Activated CD8-positive, alpha-beta T cell treated with anti-CD3 and anti-CD28 coated beads, Interleukin-2, amount 10 ng/mL, durations not matched to agents 7 days and 5 days (primary cell): ENCODE data around the gene ARL2. TPM values are rescaled to one million over a fixed set of nuclear protein-coding genes. Genes with fewer than 3 reads are reported as not detected.
A peak's percentile ranks its signal among the peaks of the same experiment; 100 is the strongest.
"Not testable (repeated sequence)": the region's sequence is repeated elsewhere in the genome, so short reads cannot be mapped to it uniquely, and the experiment has no call there.

Experiments used
- ATAC-seq: fragments of 150-1000 bp; cut with Tn5 transposase; one replicate; pipeline ENCODE4 v1.10.0; 2021; ENCODE audit warnings: moderate library complexity
- CTCF ChIA-PET: fragments of 350-600 bp; sonication (Branson Sonifier 250); formaldehyde crosslinking; loops from one replicate; lab custom pipeline; 2021; ENCODE audit warnings: antibody characterized with exemption; lab: Charles Lee
- POLR2A ChIA-PET: fragments of 350-600 bp; sonication (Branson Sonifier 250); formaldehyde crosslinking; loops from one replicate; lab custom pipeline; 2021; ENCODE audit warnings: antibody characterized with exemption; lab: Charles Lee
- DNase-seq: peaks from one replicate; pipeline ENCODE4 v3.0.0-alpha.2; 2020
- H3K27ac Mint-ChIP-seq: one replicate; pipeline ENCODE4 v1.8.0; 2021; ENCODE audit warnings: mild to moderate bottlenecking, mixed read lengths
- H3K27me3 Mint-ChIP-seq: one replicate; pipeline ENCODE4 v1.8.0; 2021; ENCODE audit warnings: low read depth, mixed read lengths
- H3K36me3 Mint-ChIP-seq: one replicate; pipeline ENCODE4 v1.8.0; 2021; ENCODE audit warnings: low read depth, mixed read lengths
- H3K4me1 Mint-ChIP-seq: one replicate; pipeline ENCODE4 v1.8.0; 2021; ENCODE audit warnings: low read depth, mixed read lengths
- H3K4me3 Mint-ChIP-seq: one replicate; pipeline ENCODE4 v1.8.0; 2021; ENCODE audit warnings: mild to moderate bottlenecking, mixed read lengths
- H3K9me3 Mint-ChIP-seq: one replicate; pipeline ENCODE4 v1.8.0; 2022; ENCODE audit warnings: mixed read lengths; ENCODE audit not compliant: insufficient read depth
- total RNA-seq, 2 experiments: library from RNA; stranded (reverse); gene quantifications; one replicate each; pipeline ENCODE4 v1.2.3, GENCODE V29; 2021

The ARL2 gene
- total RNA-seq, 2 experiments from 2014 or later, result 69.1 to 79.2 TPM

DNA sequence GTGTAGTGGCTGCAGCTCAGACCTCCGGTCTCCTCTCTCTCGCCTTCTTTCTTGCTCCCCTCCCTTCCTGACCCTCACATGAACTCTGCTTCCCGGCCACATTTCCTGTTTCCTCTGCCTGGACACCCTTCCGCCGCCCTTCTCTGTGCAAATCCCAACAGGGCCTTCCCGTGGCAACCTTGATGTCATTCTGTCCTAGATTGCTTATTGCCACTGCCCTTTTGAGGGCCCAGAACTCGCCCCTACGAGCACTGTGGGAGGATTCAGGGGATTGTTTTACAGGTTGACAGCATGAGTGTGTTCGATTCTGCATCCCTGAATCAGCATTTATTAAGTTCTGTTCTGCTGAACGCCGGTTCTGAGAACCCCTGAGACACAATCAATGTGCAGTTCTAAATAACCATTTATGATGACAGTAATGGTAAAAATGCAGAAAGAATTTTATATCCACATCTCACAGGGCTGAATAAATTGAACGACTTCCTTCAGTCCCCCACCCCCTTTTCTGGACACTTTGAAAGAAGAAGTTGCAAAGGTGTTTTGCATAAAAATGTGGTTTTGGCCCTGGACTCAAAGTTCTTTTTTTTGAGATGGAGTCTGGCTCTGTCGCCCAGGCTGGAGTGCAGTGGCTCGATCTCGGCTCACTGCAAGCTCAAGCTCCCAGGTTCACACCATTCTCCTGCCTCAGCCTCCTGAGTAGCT lies 23.6 kb upstream of the ARL2 start:
- Mint-ChIP-seq H3K4me3 (no peak overlapping the region), H3K36me3 (no peaks in the 10 kb centered on the region), H3K27me3 (peaks cover 2% of the 10 kb centered on the region), H3K27ac (peak overlapping the region; percentile 15), H3K4me1 (peaks cover 13% of the 10 kb centered on the region), H3K9me3 (no peaks in the 10 kb centered on the region)
- ChIA-PET CTCF (interaction anchor here (1.3 kb wide), 1 partner anchor 23 kb away, joined by 3 read pairs; no protein-coding TSS in a partner anchor), POLR2A (no interaction called here)
- ATAC-seq, result no peak
- DNase-seq, result no peak

DNA sequence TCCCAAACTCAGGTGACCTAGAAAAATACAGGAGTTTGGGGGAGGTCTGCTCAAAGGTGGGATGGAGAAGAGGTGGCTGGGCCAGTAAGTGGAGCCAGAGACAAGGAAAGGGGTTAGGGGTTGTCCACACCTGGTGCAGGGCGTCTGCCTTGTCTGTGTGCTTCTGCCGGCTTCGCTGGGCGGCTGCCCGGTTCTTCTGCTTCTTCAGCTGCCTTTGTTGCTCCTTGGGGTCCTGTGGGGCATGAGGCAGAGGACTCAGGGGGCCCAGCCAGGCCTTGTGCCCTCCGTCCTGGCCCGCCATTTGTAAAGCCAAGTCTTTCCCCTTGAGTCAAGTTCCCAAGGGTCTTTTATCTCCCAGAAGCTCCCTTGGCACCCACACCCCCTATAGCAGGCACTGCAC lies 19.6 kb upstream of the ARL2 start:
- Mint-ChIP-seq H3K4me1 (peaks cover 38% of the 10 kb centered on the region), H3K27ac (no peak overlapping the region), H3K4me3 (no peak overlapping the region), H3K27me3 (peaks cover 2% of the 10 kb centered on the region), H3K36me3 (no peaks in the 10 kb centered on the region), H3K9me3 (no peaks in the 10 kb centered on the region)
- DNase-seq, result no peak
- CTCF ChIA-PET, result interaction anchor here (1.1 to 2.0 kb wide), 2 partner anchors 18 to 20 kb away, joined by 3 to 6 read pairs; partner anchors contain the start of gene ARL2
- no peak for ATAC-seq
- POLR2A ChIA-PET, result no interaction called here

GRCh38 chr11:64996327-64996709 lies 17.6 kb upstream of the ARL2 start:
- Mint-ChIP-seq H3K4me3 (peak overlapping the region; percentile 46), H3K36me3 (no peaks in the 10 kb centered on the region), H3K9me3 (no peaks in the 10 kb centered on the region), H3K27ac (peak overlapping the region; percentile 79), H3K27me3 (peaks cover 2% of the 10 kb centered on the region), H3K4me1 (peaks cover 33% of the 10 kb centered on the region)
- DNase-seq, result no peak
- ATAC-seq, result no peak
- ChIA-PET CTCF (interaction anchor here (0.7 to 2.0 kb wide), 9 partner anchors 12 to 152 kb away, joined by 3 to 7 read pairs (median 4); partner anchors contain the start of genes ARL2 and PPP2R5B), POLR2A (interaction anchor here (0.7 kb wide), 1 partner anchor 80 kb away, joined by 3 read pairs; no protein-coding TSS in a partner anchor)

DNA sequence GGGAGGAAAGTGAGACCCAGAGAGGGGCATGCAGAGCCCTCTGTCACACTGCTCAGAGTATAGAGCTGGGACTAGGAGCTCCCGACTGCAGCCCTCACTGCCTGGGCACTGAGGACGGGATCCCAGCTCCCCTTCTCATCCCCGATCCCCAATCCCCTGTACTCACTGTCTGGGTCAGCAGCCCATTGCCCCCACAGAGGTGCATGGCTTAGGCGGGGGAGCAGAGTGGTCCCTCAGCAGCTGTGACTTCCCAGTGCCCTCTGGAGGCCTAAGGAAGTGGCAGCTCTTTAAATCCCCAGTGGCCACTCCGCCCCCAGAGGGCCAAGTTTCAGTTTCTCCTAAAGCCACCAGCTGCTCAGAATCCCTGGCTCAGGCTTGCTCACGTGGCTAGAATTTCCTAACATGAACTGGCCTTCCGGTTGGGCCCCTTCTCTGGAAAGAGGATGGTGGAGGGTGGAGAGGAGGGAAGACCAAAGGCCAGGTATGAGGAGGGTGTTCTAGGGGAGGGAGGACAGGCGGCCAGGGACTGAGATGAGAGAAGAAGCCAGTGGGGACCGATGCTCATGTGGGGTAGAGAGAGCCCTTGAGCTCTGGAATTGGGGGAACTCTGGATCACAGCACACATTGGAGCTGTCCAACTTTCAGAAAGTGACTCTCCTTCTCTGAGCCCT lies 17.1 kb upstream of the ARL2 start, which contains the start of gene BATF2:
BATF2 (minus strand) TSS at position 262 of the 671 bp plus-strand sequence; CDS start at position 205, 57 bp downstream.
- H3K27me3 Mint-ChIP-seq, result peaks cover 2% of the 10 kb centered on the region
- no peaks in the 10 kb centered on the region for H3K36me3 Mint-ChIP-seq
- ChIA-PET POLR2A (interaction anchor here (0.7 kb wide), 1 partner anchor 79 kb away, joined by 3 read pairs; no protein-coding TSS in a partner anchor), CTCF (interaction anchor here (0.7 to 1.3 kb wide), 9 partner anchors 11 to 153 kb away, joined by 3 to 7 read pairs (median 3); partner anchors contain the start of gene PPP2R5B)
- no peaks in the 10 kb centered on the region for H3K9me3 Mint-ChIP-seq
- peaks cover 33% of the 10 kb centered on the region for H3K4me1 Mint-ChIP-seq
- H3K4me3 Mint-ChIP-seq, result peak within 1 kb of the TSS; percentile 46
- DNase-seq, result peak; percentile 41
- ATAC-seq, result peak; percentile 67
- peak within 1 kb of the TSS; percentile 79 for H3K27ac Mint-ChIP-seq

- Mint-ChIP-seq H3K27ac (peak overlapping the region; percentile 83), H3K27me3 (no peaks in the 10 kb centered on the region), H3K36me3 (no peaks in the 10 kb centered on the region), H3K4me3 (peak overlapping the region; percentile 47), H3K4me1 (peaks cover 33% of the 10 kb centered on the region), H3K9me3 (no peaks in the 10 kb centered on the region)
- CTCF ChIA-PET, result interaction anchor here (1.2 to 1.6 kb wide), 4 partner anchors 15 to 150 kb away, joined by 3 to 9 read pairs (median 6); partner anchors contain the start of genes ARL2 and ZNHIT2
- POLR2A ChIA-PET, result interaction anchor here (1.5 kb wide), 1 partner anchor 137 kb away, joined by 4 read pairs; no protein-coding TSS in a partner anchor
- ATAC-seq (peak; percentile 43), DNase-seq (peak; percentile 36)
Measured at GRCh38 chr11:64998141-64998540, 15.8 kb upstream of the ARL2 start.

DNA sequence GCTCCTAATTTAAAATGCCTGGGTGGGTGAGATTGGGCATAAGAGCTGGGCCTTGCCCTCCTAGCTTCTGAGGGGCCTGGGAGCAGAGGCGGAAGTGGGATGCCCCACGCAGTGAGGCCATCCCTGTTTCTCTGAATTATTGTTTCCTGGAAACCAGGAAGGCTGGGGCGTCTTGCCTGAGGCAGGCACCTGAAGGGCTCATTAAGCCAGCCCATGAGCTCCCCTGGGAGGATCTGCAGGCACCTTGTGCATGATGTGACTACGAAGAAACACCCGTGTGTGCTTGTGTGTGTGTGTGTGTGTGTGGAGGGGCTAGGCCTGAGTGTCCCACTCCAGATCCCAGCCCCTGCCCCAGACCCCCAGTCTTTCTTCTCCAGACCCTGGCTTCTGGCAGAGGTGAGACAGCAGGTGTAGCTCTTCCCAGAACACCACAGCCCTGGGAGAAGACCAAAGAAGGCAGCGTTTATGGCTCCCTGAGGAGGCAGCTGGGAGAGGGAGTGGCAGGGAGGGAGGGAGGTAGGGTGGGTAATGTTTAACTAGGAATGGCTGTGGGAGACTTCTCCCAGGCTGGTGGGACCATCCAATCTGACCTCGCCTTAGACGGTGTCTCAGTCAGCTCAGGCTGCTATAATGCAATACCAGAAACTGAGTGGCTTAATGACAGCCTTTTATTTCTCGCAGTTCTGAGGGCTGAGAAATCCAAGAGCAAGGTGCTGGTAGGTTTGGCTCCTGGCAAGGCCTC lies 15.1 kb upstream of the ARL2 start:
- peak overlapping the region; percentile 83 for H3K27ac Mint-ChIP-seq
- ChIA-PET POLR2A (interaction anchor here (1.5 kb wide), 1 partner anchor 136 kb away, joined by 4 read pairs; no protein-coding TSS in a partner anchor), CTCF (interaction anchor here (0.6 to 1.6 kb wide), 6 partner anchors 14 to 151 kb away, joined by 3 to 9 read pairs (median 4); partner anchors contain the start of genes ARL2 and ZNHIT2)
- H3K27me3 Mint-ChIP-seq, result no peaks in the 10 kb centered on the region
- no peak for DNase-seq
- no peaks in the 10 kb centered on the region for H3K36me3 Mint-ChIP-seq
- H3K4me3 Mint-ChIP-seq, result peak overlapping the region; percentile 47
- peak; percentile 45 for ATAC-seq
- peaks cover 33% of the 10 kb centered on the region for H3K4me1 Mint-ChIP-seq
- H3K9me3 Mint-ChIP-seq, result no peaks in the 10 kb centered on the region

DNA sequence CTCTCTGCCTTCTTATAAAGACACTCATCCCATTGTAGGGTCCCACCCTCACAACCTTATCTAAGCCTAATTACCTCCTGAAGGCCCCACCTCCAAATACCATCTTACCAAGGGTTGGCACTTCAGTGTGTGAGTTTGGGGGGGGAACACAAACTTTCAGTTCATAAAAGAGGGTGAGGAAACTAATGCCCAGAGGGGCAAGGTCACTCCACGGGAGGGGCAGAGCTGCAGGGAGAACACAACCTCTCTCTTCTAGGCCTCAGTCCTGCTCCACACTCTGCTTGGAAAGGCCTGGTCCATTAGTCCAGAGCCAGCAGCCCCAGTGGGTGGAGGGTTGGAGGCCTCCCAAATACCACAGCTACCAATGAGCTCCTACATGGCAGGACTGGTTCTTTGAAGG lies 14.5 kb upstream of the ARL2 start:
- Mint-ChIP-seq H3K4me3 (no peak overlapping the region), H3K27ac (peak overlapping the region; percentile 83), H3K4me1 (peaks cover 33% of the 10 kb centered on the region), H3K9me3 (no peaks in the 10 kb centered on the region), H3K27me3 (no peaks in the 10 kb centered on the region), H3K36me3 (no peaks in the 10 kb centered on the region)
- ChIA-PET CTCF (interaction anchor here (1.3 kb wide), 2 partner anchors 13 to 33 kb away, joined by 3 to 7 read pairs; no protein-coding TSS in a partner anchor), POLR2A (interaction anchor here (1.5 kb wide), 1 partner anchor 136 kb away, joined by 4 read pairs; no protein-coding TSS in a partner anchor)
- ATAC-seq, result no peak
- DNase-seq, result no peak

GRCh38 chr11:65002706-65003105 lies 11.3 kb upstream of the ARL2 start:
- ChIA-PET CTCF (interaction anchor here (5.3 kb wide), 1 partner anchor 11 kb away, joined by 30 read pairs; the partner anchor contains the start of gene ARL2), POLR2A (no interaction called here)
- Mint-ChIP-seq H3K9me3 (no peaks in the 10 kb centered on the region), H3K27ac (no peak overlapping the region), H3K4me1 (peaks cover 18% of the 10 kb centered on the region), H3K4me3 (no peak overlapping the region), H3K27me3 (no peaks in the 10 kb centered on the region), H3K36me3 (no peaks in the 10 kb centered on the region)
- ATAC-seq (no peak), DNase-seq (no peak)

GRCh38 chr11:65003282-65003681 lies 10.7 kb upstream of the ARL2 start:
- ATAC-seq, result no peak
- Mint-ChIP-seq H3K4me1 (peaks cover 14% of the 10 kb centered on the region), H3K36me3 (no peaks in the 10 kb centered on the region), H3K9me3 (no peaks in the 10 kb centered on the region), H3K27me3 (no peaks in the 10 kb centered on the region), H3K4me3 (no peak overlapping the region), H3K27ac (no peak overlapping the region)
- no peak for DNase-seq
- CTCF ChIA-PET, result interaction anchor here (5.3 kb wide), 1 partner anchor 11 kb away, joined by 30 read pairs; the partner anchor contains the start of gene ARL2
- POLR2A ChIA-PET, result no interaction called here

DNA sequence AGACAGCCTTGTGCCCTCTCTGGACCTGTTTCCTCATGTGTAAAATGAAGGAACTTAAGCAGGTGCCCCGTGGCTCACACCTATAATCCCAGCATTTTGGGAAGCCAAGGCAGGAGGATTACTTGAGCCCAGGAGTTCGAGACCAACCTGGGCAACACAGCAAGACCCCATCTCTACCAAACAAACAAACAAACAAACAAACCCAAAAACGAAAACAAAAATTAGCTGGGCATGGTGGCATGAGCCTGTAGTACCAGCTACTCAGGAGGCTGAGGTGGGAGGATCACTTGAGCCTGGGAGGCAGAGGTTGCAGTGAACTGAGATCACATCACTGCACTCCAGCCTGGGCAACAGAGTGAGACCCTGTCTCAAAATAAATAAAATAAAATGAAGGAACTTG lies 10.0 kb upstream of the ARL2 start:
- H3K4me3 Mint-ChIP-seq, H3K4me1 Mint-ChIP-seq, H3K9me3 Mint-ChIP-seq, H3K36me3 Mint-ChIP-seq, ATAC-seq, H3K27me3 Mint-ChIP-seq, POLR2A ChIA-PET, H3K27ac Mint-ChIP-seq, DNase-seq: not testable (repeated sequence)
- CTCF ChIA-PET, result interaction anchor here (5.3 kb wide), 1 partner anchor 10 kb away, joined by 30 read pairs; the partner anchor contains the start of gene ARL2

GRCh38 chr11:65008016-65008415 lies 5.9 kb upstream of the ARL2 start:
- no peaks in the 10 kb centered on the region for H3K9me3 Mint-ChIP-seq
- DNase-seq, result no peak
- peaks cover 3% of the 10 kb centered on the region for H3K4me1 Mint-ChIP-seq
- H3K4me3 Mint-ChIP-seq, result no peak overlapping the region
- H3K27ac Mint-ChIP-seq, result no peak overlapping the region
- ChIA-PET CTCF (interaction anchor here (0.6 to 1.3 kb wide), 2 partner anchors 11 to 199 kb away, joined by 3 to 7 read pairs; partner anchors contain the start of gene BATF2), POLR2A (no interaction called here)
- ATAC-seq, result no peak
- no peaks in the 10 kb centered on the region for H3K36me3 Mint-ChIP-seq
- no peaks in the 10 kb centered on the region for H3K27me3 Mint-ChIP-seq
